Measurements from ENCODE around the gene HLCS.

DNA sequence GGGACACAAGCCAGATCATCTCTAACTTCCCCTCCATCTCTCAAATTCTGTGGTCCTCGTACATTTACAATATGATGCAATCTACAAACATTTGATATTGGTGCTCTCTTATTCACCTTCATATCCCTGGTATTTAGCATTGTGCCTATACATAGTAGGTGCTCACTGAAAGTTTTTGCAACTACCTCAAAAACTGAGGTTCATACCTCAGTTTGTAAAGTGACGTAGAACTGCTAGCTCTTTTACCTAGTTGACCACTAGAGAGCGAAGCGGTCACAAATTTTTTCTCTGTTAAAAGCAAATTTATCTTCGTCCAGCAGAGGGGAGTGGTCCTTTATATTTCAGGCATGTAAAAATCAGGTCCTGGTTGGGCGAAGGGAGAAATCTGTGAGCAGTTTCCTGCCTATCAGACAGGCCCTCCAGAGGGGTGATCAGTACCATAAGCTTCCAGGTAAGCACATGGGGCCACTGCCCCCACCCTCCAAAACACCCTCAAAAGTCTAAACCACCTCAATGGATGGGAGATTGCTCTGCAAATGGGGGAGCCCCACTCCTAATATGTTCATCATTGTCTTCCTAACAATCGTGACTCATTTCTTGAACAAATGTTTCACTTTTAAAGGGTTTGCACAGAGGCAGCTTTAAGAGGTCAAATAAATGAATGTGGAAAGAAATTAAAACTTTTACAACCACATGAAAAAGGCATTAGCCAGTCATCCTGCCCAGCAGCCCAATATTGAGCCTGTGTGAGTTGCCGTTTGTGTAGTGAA, 10.6 kb upstream of the HLCS start:
- TF ChIP-seq POLR2A (IDR thresholded peaks at IDR 0.05) (no peak), CTCF (IDR thresholded peaks at IDR 0.05) (peak; percentile 38 to 73 (median 60))
